Measurements from ENCODE around the gene SART1.

The SART1 gene

DNA sequence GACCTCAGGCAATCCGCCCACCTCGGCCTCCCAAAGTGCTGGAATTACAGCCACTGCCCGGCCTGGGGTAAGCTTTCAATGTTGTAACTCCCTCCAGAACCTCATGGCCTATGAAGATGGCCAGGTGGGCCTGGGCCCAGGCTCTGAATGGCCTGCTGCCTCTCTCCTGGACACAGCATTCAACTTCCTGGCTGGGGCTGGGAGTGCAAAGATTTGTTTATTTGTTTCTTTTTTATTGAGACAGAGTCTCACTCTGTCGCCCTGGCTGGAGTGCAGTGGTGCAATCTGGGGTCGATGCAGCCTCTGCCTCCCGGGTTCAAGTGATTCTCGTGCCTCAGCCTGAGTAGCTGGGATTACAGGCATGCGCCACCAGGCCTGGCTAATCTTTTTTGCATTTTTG, 16.8 kb upstream of the SART1 start:
- Histone ChIP-seq H3K9me2 (ENCODE audit: low read depth, low read length) (no peaks in the 10 kb centered on the region), H3K4me2 (ENCODE audit: low read length) (no peak overlapping the region), H4K20me1 (ENCODE audit: insufficient read depth, low read length) (no peaks in the 10 kb centered on the region), H3F3A (ENCODE audit: insufficient read depth, low read length) (no peaks in the 10 kb centered on the region), H3K79me2 (ENCODE audit: insufficient read depth, low read length) (no peaks in the 10 kb centered on the region), H3K27me3 (ENCODE audit: insufficient read depth, low read length) (0 out of 2 replicates have a peak, but pooled peaks cover 4% of the 10 kb centered on the region), H3K4me1 (ENCODE audit: insufficient read depth, low read length, severe bottlenecking) (no peaks in the 10 kb centered on the region), H3K4me3 (ENCODE audit: low read depth, low read length, poor library complexity, severe bottlenecking) (no peak overlapping the region), H3K27ac (ENCODE audit: low read depth, low read length, poor library complexity, severe bottlenecking) (no peak overlapping the region), H3K36me3 (ENCODE audit: insufficient read depth, low read length) (no peaks in the 10 kb centered on the region), H2AFZ (ENCODE audit: low read length) (no peak overlapping the region), H3K9me3 (ENCODE audit: low read length) (no peaks in the 10 kb centered on the region), H3K9ac (ENCODE audit: low read length) (no peak overlapping the region)
- TF ChIP-seq EZH2 (IDR thresholded peaks at IDR 0.05; ENCODE audit: borderline replicate concordance, low read length): no peak
- TF ChIP-seq, protein P1, sequence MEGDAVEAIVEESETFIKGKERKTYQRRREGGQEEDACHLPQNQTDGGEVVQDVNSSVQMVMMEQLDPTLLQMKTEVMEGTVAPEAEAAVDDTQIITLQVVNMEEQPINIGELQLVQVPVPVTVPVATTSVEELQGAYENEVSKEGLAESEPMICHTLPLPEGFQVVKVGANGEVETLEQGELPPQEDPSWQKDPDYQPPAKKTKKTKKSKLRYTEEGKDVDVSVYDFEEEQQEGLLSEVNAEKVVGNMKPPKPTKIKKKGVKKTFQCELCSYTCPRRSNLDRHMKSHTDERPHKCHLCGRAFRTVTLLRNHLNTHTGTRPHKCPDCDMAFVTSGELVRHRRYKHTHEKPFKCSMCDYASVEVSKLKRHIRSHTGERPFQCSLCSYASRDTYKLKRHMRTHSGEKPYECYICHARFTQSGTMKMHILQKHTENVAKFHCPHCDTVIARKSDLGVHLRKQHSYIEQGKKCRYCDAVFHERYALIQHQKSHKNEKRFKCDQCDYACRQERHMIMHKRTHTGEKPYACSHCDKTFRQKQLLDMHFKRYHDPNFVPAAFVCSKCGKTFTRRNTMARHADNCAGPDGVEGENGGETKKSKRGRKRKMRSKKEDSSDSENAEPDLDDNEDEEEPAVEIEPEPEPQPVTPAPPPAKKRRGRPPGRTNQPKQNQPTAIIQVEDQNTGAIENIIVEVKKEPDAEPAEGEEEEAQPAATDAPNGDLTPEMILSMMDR (IDR thresholded peaks at IDR 0.05; ENCODE audit: low read length): no peak

DNA sequence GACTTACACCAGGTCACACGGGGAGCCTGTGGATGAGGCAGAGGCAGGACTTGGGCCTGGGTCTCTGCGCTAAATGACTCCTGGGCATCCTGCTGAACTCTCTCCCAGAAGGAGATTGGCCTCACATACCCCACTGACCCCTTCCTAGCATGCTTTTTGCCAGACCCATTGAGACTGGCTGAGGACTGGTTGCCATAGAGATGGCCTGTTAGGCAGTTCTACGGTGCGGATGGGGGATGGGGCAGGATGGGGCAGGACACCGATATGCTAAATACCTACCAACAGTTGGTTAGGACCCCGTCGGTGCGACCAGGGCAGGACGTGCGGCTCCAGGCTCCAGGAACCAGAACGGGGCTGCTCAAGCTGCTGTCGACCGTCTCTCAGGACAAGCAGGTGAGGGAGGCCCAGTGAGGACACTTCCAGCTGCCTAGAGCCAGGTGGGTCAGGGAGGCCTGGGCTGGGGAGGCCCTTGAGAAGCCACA, 16.1 kb upstream of the SART1 start, which contains the start of gene TSGA10IP:
TSGA10IP (plus strand) TSS at position 51 of the 482 bp plus-strand sequence; CDS start at position 247, 196 bp downstream.
- no peak within 1 kb of the TSS for H2AFZ ChIP-seq (ENCODE audit: low read length)
- H3K27ac ChIP-seq (ENCODE audit: low read depth, low read length, poor library complexity, severe bottlenecking): no peak within 1 kb of the TSS
- H3K9me3 ChIP-seq (ENCODE audit: low read length): no peaks in the 10 kb centered on the region
- TF ChIP-seq EZH2 (IDR thresholded peaks at IDR 0.05; ENCODE audit: borderline replicate concordance, low read length): no peak
- TF ChIP-seq, protein P1 (IDR thresholded peaks at IDR 0.05; ENCODE audit: low read length): no peak
- no peaks in the 10 kb centered on the region for H4K20me1 ChIP-seq (ENCODE audit: insufficient read depth, low read length)
- H3K9ac ChIP-seq (ENCODE audit: low read length): no peak within 1 kb of the TSS
- no peaks in the 10 kb centered on the region for H3K79me2 ChIP-seq (ENCODE audit: insufficient read depth, low read length)
- no peak within 1 kb of the TSS for H3K4me2 ChIP-seq (ENCODE audit: low read length)
- no peaks in the 10 kb centered on the region for H3K4me1 ChIP-seq (ENCODE audit: insufficient read depth, low read length, severe bottlenecking)
- H3K4me3 ChIP-seq (ENCODE audit: low read depth, low read length, poor library complexity, severe bottlenecking): no peak within 1 kb of the TSS
- no peaks in the 10 kb centered on the region for H3K36me3 ChIP-seq (ENCODE audit: insufficient read depth, low read length)
- H3F3A ChIP-seq (ENCODE audit: insufficient read depth, low read length): no peaks in the 10 kb centered on the region
- 0 out of 2 replicates have a peak, but pooled peaks cover 4% of the 10 kb centered on the region for H3K27me3 ChIP-seq (ENCODE audit: insufficient read depth, low read length)
- H3K9me2 ChIP-seq (ENCODE audit: low read depth, low read length): no peaks in the 10 kb centered on the region

DNA sequence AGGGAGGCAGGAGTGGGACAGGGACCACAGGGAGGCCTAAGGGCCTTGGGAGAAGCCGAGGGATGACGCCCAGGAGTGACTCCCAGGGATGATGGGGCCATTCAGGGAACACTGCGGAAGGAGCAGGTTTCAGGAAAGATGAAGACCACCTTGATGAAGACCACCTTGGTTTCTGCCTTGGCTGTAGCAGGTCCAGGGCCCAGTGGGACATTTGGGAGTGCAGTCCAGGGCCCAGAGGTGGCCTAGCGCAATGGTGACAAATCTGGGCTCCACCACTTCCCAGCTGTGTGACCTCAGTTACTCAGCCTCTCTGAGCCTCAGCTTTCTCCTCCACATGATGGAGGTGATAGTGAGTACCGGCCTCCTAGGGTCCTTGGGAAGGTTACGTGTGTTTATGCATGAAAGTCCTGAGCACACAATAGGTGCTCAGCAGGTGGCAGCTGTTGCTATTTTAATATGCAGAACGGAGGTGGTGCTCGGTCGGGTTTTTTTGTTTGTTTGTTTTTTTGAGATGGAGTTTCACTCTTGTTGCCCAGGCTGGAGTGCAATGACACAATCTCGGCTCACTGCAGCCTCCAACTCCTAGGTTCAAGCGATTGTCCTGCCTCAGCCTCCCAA, 15.5 kb upstream of the SART1 start:
- no peak for TF ChIP-seq EZH2 (IDR thresholded peaks at IDR 0.05; ENCODE audit: borderline replicate concordance, low read length)
- TF ChIP-seq, protein P1 (IDR thresholded peaks at IDR 0.05; ENCODE audit: low read length): no peak
- no peaks in the 10 kb centered on the region for H3K9me2 ChIP-seq (ENCODE audit: low read depth, low read length)
- 0 out of 2 replicates have a peak, but pooled peaks cover 4% of the 10 kb centered on the region for H3K27me3 ChIP-seq (ENCODE audit: insufficient read depth, low read length)
- no peak overlapping the region for H3K4me3 ChIP-seq (ENCODE audit: low read depth, low read length, poor library complexity, severe bottlenecking)
- no peak overlapping the region for H3K4me2 ChIP-seq (ENCODE audit: low read length)
- no peaks in the 10 kb centered on the region for H3K36me3 ChIP-seq (ENCODE audit: insufficient read depth, low read length)
- H3K9ac ChIP-seq (ENCODE audit: low read length): no peak overlapping the region
- no peak overlapping the region for H2AFZ ChIP-seq (ENCODE audit: low read length)
- H3F3A ChIP-seq (ENCODE audit: insufficient read depth, low read length): no peaks in the 10 kb centered on the region
- no peaks in the 10 kb centered on the region for H3K4me1 ChIP-seq (ENCODE audit: insufficient read depth, low read length, severe bottlenecking)
- H3K27ac ChIP-seq (ENCODE audit: low read depth, low read length, poor library complexity, severe bottlenecking): no peak overlapping the region
- no peaks in the 10 kb centered on the region for H3K79me2 ChIP-seq (ENCODE audit: insufficient read depth, low read length)
- H3K9me3 ChIP-seq (ENCODE audit: low read length): no peaks in the 10 kb centered on the region
- no peaks in the 10 kb centered on the region for H4K20me1 ChIP-seq (ENCODE audit: insufficient read depth, low read length)

All from OCI-LY1 (cell line).